ENCODE data around the gene MAGI2.

Gene MAGI2

DNA sequence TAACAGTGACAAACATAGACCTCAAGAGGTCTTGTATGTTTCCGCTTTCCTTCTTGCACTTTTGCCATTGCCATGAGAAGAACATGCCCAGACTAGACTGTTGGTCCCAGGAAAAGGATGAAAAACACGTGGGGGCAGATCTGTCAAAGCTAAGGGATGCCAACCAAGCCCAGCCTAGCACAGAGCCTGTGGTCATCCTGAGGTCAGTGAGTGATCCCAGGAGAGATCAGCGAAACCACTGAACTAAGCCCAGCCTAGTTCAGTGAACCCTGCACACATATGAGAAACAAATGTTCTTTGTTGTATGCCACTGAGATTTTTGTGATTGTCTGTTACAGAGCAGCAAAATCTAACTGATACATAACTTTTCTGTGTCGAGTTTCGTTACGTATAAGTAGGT lies 718.8 kb downstream of the MAGI2 start:
- Histone ChIP-seq H3K27ac (ENCODE audit: low read length) (no peak overlapping the region), H3K9ac (ENCODE audit: low read depth, low read length) (no peak overlapping the region), H3K4me3 (ENCODE audit: low read depth in 1 of 2, low read length in 2 of 2) (no peak overlapping the region), H3K27me3 (ENCODE audit: insufficient read depth, low read length, poor library complexity) (no peaks in the 10 kb centered on the region), H3K9me3 (ENCODE audit: insufficient read depth, low read length, severe bottlenecking) (no peaks in the 10 kb centered on the region), H3K79me2 (ENCODE audit: insufficient read depth, low read length) (no peaks in the 10 kb centered on the region), H4K20me1 (ENCODE audit: insufficient read depth, low read length) (no peaks in the 10 kb centered on the region), H3K4me1 (ENCODE audit: insufficient read depth, low read length) (no peaks in the 10 kb centered on the region), H2AFZ (ENCODE audit: low read depth, low read length) (no peak overlapping the region), H3K36me3 (ENCODE audit: insufficient read depth, low read length) (no peaks in the 10 kb centered on the region), H3K4me2 (ENCODE audit: insufficient read depth, low read length) (no peak overlapping the region)
- DNase-seq: no peak
- TF ChIP-seq, protein P1, sequence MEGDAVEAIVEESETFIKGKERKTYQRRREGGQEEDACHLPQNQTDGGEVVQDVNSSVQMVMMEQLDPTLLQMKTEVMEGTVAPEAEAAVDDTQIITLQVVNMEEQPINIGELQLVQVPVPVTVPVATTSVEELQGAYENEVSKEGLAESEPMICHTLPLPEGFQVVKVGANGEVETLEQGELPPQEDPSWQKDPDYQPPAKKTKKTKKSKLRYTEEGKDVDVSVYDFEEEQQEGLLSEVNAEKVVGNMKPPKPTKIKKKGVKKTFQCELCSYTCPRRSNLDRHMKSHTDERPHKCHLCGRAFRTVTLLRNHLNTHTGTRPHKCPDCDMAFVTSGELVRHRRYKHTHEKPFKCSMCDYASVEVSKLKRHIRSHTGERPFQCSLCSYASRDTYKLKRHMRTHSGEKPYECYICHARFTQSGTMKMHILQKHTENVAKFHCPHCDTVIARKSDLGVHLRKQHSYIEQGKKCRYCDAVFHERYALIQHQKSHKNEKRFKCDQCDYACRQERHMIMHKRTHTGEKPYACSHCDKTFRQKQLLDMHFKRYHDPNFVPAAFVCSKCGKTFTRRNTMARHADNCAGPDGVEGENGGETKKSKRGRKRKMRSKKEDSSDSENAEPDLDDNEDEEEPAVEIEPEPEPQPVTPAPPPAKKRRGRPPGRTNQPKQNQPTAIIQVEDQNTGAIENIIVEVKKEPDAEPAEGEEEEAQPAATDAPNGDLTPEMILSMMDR (IDR thresholded peaks at IDR 0.05; ENCODE audit: borderline replicate concordance, extremely low read depth, low read length, poor library complexity, severe bottlenecking): no peak
- TF ChIP-seq EZH2 (IDR thresholded peaks at IDR 0.05; ENCODE audit: borderline replicate concordance, low read depth, low read length, severe bottlenecking): no peak
- ATAC-seq (ENCODE audit: insufficient read depth, low read depth): no peak

DNA sequence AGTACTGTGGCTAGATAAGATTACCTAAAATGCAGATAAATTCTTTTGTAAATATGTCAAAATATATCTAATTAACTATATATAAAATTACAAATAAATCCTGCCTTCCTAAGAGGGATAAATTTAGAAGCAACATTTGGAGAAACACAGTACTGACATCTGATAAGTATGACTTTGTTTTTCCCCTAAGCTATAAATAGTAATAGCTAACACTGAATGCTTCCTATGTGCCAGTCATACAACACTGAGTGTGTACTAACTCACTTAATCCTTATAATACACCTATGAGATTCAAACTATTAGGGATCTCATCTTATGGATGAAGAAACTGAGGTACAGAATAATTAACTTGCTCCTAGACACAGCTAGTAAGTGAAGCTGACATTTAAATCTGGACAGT lies 733.4 kb downstream of the MAGI2 start:
- Histone ChIP-seq H3K4me1 (ENCODE audit: insufficient read depth, low read length) (no peaks in the 10 kb centered on the region), H3K36me3 (ENCODE audit: insufficient read depth, low read length) (no peaks in the 10 kb centered on the region), H3K27me3 (ENCODE audit: insufficient read depth, low read length, poor library complexity) (no peaks in the 10 kb centered on the region), H3K4me3 (ENCODE audit: low read depth in 1 of 2, low read length in 2 of 2) (no peak overlapping the region), H3K4me2 (ENCODE audit: insufficient read depth, low read length) (no peak overlapping the region), H2AFZ (ENCODE audit: low read depth, low read length) (no peak overlapping the region), H3K79me2 (ENCODE audit: insufficient read depth, low read length) (no peaks in the 10 kb centered on the region), H3K9me3 (ENCODE audit: insufficient read depth, low read length, severe bottlenecking) (no peaks in the 10 kb centered on the region), H4K20me1 (ENCODE audit: insufficient read depth, low read length) (no peaks in the 10 kb centered on the region), H3K9ac (ENCODE audit: low read depth, low read length) (no peak overlapping the region), H3K27ac (ENCODE audit: low read length) (no peak overlapping the region)
- no peak for ATAC-seq (ENCODE audit: insufficient read depth, low read depth)
- TF ChIP-seq, protein P1 (IDR thresholded peaks at IDR 0.05; ENCODE audit: borderline replicate concordance, extremely low read depth, low read length, poor library complexity, severe bottlenecking): no peak
- no peak for TF ChIP-seq EZH2 (IDR thresholded peaks at IDR 0.05; ENCODE audit: borderline replicate concordance, low read depth, low read length, severe bottlenecking)
- DNase-seq: no peak

DNA sequence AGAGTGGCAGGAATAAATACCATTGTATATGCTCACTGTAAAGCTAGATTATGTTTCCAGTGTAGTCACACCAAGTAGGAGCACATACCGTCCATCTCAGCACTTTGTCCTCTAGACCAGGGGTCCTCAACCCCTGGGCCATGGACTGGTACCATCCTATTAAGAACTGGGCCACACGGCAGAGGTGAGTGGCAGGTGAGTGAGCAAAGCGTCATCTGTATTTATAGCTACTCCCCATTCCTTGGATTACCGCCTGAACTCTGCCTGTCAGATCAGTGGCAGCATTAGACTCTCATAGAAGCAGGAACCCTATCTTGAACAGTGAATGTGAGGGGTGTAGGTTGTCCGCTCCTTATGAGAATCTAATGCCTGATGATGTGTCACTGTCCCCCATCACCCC lies 735.3 kb downstream of the MAGI2 start:
- Histone ChIP-seq H3K36me3 (ENCODE audit: insufficient read depth, low read length) (no peaks in the 10 kb centered on the region), H3K9ac (ENCODE audit: low read depth, low read length) (no peak overlapping the region), H4K20me1 (ENCODE audit: insufficient read depth, low read length) (no peaks in the 10 kb centered on the region), H3K4me1 (ENCODE audit: insufficient read depth, low read length) (no peaks in the 10 kb centered on the region), H2AFZ (ENCODE audit: low read depth, low read length) (no peak overlapping the region), H3K4me3 (ENCODE audit: low read depth in 1 of 2, low read length in 2 of 2) (no peak overlapping the region), H3K27ac (ENCODE audit: low read length) (no peak overlapping the region), H3K79me2 (ENCODE audit: insufficient read depth, low read length) (no peaks in the 10 kb centered on the region), H3K27me3 (ENCODE audit: insufficient read depth, low read length, poor library complexity) (no peaks in the 10 kb centered on the region), H3K4me2 (ENCODE audit: insufficient read depth, low read length) (no peak overlapping the region), H3K9me3 (ENCODE audit: insufficient read depth, low read length, severe bottlenecking) (no peaks in the 10 kb centered on the region)
- DNase-seq (no peak), ATAC-seq (ENCODE audit: insufficient read depth, low read depth) (no peak)
- TF ChIP-seq EZH2 (IDR thresholded peaks at IDR 0.05; ENCODE audit: borderline replicate concordance, low read depth, low read length, severe bottlenecking): no peak
- TF ChIP-seq, protein P1 (IDR thresholded peaks at IDR 0.05; ENCODE audit: borderline replicate concordance, extremely low read depth, low read length, poor library complexity, severe bottlenecking): no peak

DNA sequence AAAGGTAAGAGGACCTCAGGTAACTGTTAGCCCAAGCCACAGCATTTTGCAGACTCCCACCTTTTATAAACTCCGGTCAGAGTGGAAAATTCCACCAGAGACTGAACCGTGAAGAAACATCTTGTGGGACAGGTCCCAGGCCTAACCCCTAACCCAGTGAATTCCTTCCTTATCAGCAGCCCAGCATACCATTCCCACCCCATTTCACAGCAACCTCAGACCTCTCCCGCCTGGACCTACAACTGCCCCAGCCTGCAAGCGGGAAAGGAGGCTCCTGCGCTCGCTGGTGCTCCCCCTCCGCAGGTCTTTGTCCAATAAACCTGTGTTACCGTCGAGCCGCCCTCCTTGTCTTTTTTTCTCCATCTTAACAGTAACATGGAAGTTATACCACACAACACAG lies 736.6 kb downstream of the MAGI2 start:
- H3K27me3 ChIP-seq (ENCODE audit: insufficient read depth, low read length, poor library complexity): no peaks in the 10 kb centered on the region
- no peaks in the 10 kb centered on the region for H4K20me1 ChIP-seq (ENCODE audit: insufficient read depth, low read length)
- no peaks in the 10 kb centered on the region for H3K36me3 ChIP-seq (ENCODE audit: insufficient read depth, low read length)
- DNase-seq (no peak), ATAC-seq (ENCODE audit: insufficient read depth, low read depth) (no peak)
- H3K79me2 ChIP-seq (ENCODE audit: insufficient read depth, low read length): no peaks in the 10 kb centered on the region
- no peaks in the 10 kb centered on the region for H3K4me1 ChIP-seq (ENCODE audit: insufficient read depth, low read length)
- no peaks in the 10 kb centered on the region for H3K9me3 ChIP-seq (ENCODE audit: insufficient read depth, low read length, severe bottlenecking)
- no peak overlapping the region for H3K4me3 ChIP-seq (ENCODE audit: low read depth in 1 of 2, low read length in 2 of 2)
- TF ChIP-seq, protein P1 (IDR thresholded peaks at IDR 0.05; ENCODE audit: borderline replicate concordance, extremely low read depth, low read length, poor library complexity, severe bottlenecking): no peak
- TF ChIP-seq EZH2 (IDR thresholded peaks at IDR 0.05; ENCODE audit: borderline replicate concordance, low read depth, low read length, severe bottlenecking): no peak
- no peak overlapping the region for H3K4me2 ChIP-seq (ENCODE audit: insufficient read depth, low read length)
- H3K27ac ChIP-seq (ENCODE audit: low read length): no peak overlapping the region
- H3K9ac ChIP-seq (ENCODE audit: low read depth, low read length): no peak overlapping the region
- H2AFZ ChIP-seq (ENCODE audit: low read depth, low read length): no peak overlapping the region

All from DND-41 (cell line).